ENCODE data around the gene DLGAP1.

DNA sequence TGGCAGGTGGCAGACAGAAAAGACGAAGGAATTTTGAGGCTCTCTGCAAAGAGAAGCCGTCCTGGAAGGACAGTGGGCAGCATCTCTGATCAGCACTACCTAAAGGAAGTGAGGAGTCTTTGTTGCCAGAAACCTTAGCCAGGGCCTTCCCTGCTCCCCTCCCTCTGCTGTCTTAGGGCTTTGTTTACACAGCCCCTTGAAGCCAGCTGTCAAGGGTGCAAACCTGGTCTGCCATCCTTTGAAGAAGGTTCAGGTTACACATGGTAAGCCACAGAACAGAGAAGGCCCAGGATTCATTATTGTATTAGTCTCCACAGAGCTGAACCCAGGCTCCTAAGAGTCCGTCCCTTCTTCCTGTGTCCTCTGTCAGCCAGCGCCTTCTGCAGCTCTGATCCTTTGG lies 648.5 kb downstream of the DLGAP1 start:
- TF ChIP-seq, protein P1, sequence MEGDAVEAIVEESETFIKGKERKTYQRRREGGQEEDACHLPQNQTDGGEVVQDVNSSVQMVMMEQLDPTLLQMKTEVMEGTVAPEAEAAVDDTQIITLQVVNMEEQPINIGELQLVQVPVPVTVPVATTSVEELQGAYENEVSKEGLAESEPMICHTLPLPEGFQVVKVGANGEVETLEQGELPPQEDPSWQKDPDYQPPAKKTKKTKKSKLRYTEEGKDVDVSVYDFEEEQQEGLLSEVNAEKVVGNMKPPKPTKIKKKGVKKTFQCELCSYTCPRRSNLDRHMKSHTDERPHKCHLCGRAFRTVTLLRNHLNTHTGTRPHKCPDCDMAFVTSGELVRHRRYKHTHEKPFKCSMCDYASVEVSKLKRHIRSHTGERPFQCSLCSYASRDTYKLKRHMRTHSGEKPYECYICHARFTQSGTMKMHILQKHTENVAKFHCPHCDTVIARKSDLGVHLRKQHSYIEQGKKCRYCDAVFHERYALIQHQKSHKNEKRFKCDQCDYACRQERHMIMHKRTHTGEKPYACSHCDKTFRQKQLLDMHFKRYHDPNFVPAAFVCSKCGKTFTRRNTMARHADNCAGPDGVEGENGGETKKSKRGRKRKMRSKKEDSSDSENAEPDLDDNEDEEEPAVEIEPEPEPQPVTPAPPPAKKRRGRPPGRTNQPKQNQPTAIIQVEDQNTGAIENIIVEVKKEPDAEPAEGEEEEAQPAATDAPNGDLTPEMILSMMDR (IDR thresholded peaks at IDR 0.05; ENCODE audit: insufficient read depth, low read length), result no peak
- TF ChIP-seq, protein P2, sequence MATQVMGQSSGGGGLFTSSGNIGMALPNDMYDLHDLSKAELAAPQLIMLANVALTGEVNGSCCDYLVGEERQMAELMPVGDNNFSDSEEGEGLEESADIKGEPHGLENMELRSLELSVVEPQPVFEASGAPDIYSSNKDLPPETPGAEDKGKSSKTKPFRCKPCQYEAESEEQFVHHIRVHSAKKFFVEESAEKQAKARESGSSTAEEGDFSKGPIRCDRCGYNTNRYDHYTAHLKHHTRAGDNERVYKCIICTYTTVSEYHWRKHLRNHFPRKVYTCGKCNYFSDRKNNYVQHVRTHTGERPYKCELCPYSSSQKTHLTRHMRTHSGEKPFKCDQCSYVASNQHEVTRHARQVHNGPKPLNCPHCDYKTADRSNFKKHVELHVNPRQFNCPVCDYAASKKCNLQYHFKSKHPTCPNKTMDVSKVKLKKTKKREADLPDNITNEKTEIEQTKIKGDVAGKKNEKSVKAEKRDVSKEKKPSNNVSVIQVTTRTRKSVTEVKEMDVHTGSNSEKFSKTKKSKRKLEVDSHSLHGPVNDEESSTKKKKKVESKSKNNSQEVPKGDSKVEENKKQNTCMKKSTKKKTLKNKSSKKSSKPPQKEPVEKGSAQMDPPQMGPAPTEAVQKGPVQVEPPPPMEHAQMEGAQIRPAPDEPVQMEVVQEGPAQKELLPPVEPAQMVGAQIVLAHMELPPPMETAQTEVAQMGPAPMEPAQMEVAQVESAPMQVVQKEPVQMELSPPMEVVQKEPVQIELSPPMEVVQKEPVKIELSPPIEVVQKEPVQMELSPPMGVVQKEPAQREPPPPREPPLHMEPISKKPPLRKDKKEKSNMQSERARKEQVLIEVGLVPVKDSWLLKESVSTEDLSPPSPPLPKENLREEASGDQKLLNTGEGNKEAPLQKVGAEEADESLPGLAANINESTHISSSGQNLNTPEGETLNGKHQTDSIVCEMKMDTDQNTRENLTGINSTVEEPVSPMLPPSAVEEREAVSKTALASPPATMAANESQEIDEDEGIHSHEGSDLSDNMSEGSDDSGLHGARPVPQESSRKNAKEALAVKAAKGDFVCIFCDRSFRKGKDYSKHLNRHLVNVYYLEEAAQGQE (IDR thresholded peaks at IDR 0.05; ENCODE audit: insufficient replicate concordance, low read depth), result no peak
- no peak for TF ChIP-seq POLR2AphosphoS5 (IDR thresholded peaks at IDR 0.05; ENCODE audit: low read depth)
- no peak for TF ChIP-seq GABPA (IDR thresholded peaks at IDR 0.05; ENCODE audit: low read depth)
- no peak for TF ChIP-seq SPI1 (IDR thresholded peaks at IDR 0.05; ENCODE audit: borderline replicate concordance, low read depth)

Measured in HL-60 (cell line).